Osteocyte (in vitro differentiated cells): ENCODE results near the gene BANK1. TPM values are rescaled to one million over a fixed set of nuclear protein-coding genes. Genes with fewer than 3 reads are reported as not detected.

Source experiments
- DNase-seq: peaks from one replicate; pipeline ENCODE4 v3.0.0; 2021; ENCODE audit warnings: mixed read lengths; ENCODE audit not compliant: unreplicated experiment; ENCODE audit errors: extremely low spot score
- H3K27ac Mint-ChIP-seq: one replicate; pipeline ENCODE4 v1.8.0; 2021; ENCODE audit warnings: mild to moderate bottlenecking, mixed read lengths; ENCODE audit not compliant: unreplicated experiment
- H3K27me3 Mint-ChIP-seq: one replicate; pipeline ENCODE4 v1.8.0; 2021; ENCODE audit warnings: mixed read lengths; ENCODE audit not compliant: unreplicated experiment
- H3K36me3 Mint-ChIP-seq: one replicate; pipeline ENCODE4 v1.8.0; 2021; ENCODE audit warnings: mixed read lengths; ENCODE audit not compliant: unreplicated experiment
- H3K4me1 Mint-ChIP-seq: one replicate; pipeline ENCODE4 v1.8.0; 2021; ENCODE audit warnings: mixed read lengths; ENCODE audit not compliant: unreplicated experiment
- H3K4me3 Mint-ChIP-seq: one replicate; pipeline ENCODE4 v1.8.0; 2021; ENCODE audit warnings: mild to moderate bottlenecking, moderate library complexity, mixed read lengths; ENCODE audit not compliant: unreplicated experiment
- H3K9me3 Mint-ChIP-seq: one replicate; pipeline ENCODE4 v1.8.0; 2021; ENCODE audit warnings: mixed read lengths; ENCODE audit not compliant: unreplicated experiment
- CTCF ChIP-seq: fragments of 200-600 bp; sonication (generic); IDR thresholded peaks from 2 replicates; pipeline ENCODE4 v1.5.0; 2021; ENCODE audit warnings: antibody characterized with exemption, mild to moderate bottlenecking, moderate library complexity
- total RNA-seq: library from RNA; stranded (reverse); gene quantifications from 2 replicates; pipeline ENCODE4 v1.2.1, GENCODE V29; 2021

Gene BANK1
- total RNA-seq, 1 donor from 2014 or later: 1.0 TPM

GRCh38 chr4:102089850-102090621, 299.5 kb downstream of the BANK1 start:
- TF ChIP-seq CTCF: no peak
- H3K27me3 Mint-ChIP-seq: peaks cover 4% of the 10 kb centered on the region
- H3K27ac Mint-ChIP-seq: no peak overlapping the region
- no peak for DNase-seq
- no peak overlapping the region for H3K4me3 Mint-ChIP-seq
- no peaks in the 10 kb centered on the region for H3K36me3 Mint-ChIP-seq
- no peaks in the 10 kb centered on the region for H3K9me3 Mint-ChIP-seq
- no peaks in the 10 kb centered on the region for H3K4me1 Mint-ChIP-seq

- H3K27me3 Mint-ChIP-seq: peaks cover 5% of the 10 kb centered on the region
- no peak for TF ChIP-seq CTCF
- no peaks in the 10 kb centered on the region for H3K4me1 Mint-ChIP-seq
- DNase-seq: no peak
- H3K27ac Mint-ChIP-seq: no peak overlapping the region
- H3K36me3 Mint-ChIP-seq: no peaks in the 10 kb centered on the region
- H3K4me3 Mint-ChIP-seq: no peak overlapping the region
- no peaks in the 10 kb centered on the region for H3K9me3 Mint-ChIP-seq
Measured at GRCh38 chr4:102091656-102092055, 301.1 kb downstream of the BANK1 start.

- Mint-ChIP-seq H3K9me3 (no peaks in the 10 kb centered on the region), H3K27ac (no peak overlapping the region), H3K36me3 (no peaks in the 10 kb centered on the region), H3K27me3 (peaks cover 5% of the 10 kb centered on the region), H3K4me3 (no peak overlapping the region), H3K4me1 (no peaks in the 10 kb centered on the region)
- no peak for TF ChIP-seq CTCF
- DNase-seq: no peak
Measured at GRCh38 chr4:102094481-102094880, 304.0 kb downstream of the BANK1 start.

GRCh38 chr4:102103368-102103767, 312.8 kb downstream of the BANK1 start:
- H3K36me3 Mint-ChIP-seq: peaks cover 3% of the 10 kb centered on the region
- peaks cover 24% of the 10 kb centered on the region for H3K9me3 Mint-ChIP-seq
- no peaks in the 10 kb centered on the region for H3K4me1 Mint-ChIP-seq
- H3K27ac Mint-ChIP-seq: no peak overlapping the region
- TF ChIP-seq CTCF: no peak
- H3K4me3 Mint-ChIP-seq: no peak overlapping the region
- peaks cover 12% of the 10 kb centered on the region for H3K27me3 Mint-ChIP-seq
- no peak for DNase-seq

GRCh38 chr4:102104278-102104677, 313.7 kb downstream of the BANK1 start:
- no peaks in the 10 kb centered on the region for H3K4me1 Mint-ChIP-seq
- no peak for TF ChIP-seq CTCF
- H3K36me3 Mint-ChIP-seq: peaks cover 3% of the 10 kb centered on the region
- no peak overlapping the region for H3K4me3 Mint-ChIP-seq
- H3K27me3 Mint-ChIP-seq: peaks cover 14% of the 10 kb centered on the region
- no peak for DNase-seq
- H3K27ac Mint-ChIP-seq: no peak overlapping the region
- peaks cover 29% of the 10 kb centered on the region for H3K9me3 Mint-ChIP-seq
